Germinal center (tissue), 1 donor: ENCODE measurements around the gene PTPRU.

Experiments used
- DNase-seq: peaks from one replicate; pipeline ENCODE4 v3.0.0; 2012; ENCODE audit warnings: mixed read lengths, low spot score

PTPRU gene

DNA sequence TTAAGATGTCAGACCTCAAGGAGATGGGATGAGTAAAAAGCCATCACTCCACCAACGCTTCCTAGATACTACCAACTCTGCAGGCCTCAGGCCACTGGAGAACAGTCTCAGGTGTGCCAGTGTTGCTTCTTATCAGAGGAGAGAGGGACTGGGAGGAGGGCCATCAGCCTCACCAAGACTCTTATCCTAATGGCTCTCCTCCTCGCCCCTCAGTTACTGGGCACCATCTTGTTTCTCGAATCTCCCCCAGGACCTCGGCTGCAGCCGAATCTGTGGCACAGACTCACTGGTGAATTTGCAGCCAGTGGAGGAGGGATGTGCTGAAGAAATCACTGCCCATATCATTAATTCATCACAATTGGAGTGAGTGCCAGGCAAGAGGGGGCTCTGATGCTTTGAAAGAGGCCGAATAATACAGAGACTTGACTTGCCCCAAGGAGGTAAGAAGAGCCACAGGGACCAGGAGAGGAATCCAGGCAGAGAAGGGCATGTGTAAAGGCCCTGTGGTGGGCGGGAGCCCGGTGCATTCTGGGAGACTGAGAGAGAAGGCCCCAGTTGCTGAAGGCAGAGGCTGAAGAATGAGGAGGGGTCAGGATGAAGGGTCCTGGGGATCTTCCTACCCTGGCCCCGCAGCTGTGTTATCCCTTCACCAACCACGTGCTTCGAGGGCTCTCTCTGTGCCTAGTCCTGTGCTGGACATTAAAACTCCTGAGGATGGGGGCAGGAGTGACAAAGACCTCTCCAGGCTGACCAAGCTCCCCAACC, 129.8 kb downstream of the PTPRU start:
- DNase-seq: no peak

DNA sequence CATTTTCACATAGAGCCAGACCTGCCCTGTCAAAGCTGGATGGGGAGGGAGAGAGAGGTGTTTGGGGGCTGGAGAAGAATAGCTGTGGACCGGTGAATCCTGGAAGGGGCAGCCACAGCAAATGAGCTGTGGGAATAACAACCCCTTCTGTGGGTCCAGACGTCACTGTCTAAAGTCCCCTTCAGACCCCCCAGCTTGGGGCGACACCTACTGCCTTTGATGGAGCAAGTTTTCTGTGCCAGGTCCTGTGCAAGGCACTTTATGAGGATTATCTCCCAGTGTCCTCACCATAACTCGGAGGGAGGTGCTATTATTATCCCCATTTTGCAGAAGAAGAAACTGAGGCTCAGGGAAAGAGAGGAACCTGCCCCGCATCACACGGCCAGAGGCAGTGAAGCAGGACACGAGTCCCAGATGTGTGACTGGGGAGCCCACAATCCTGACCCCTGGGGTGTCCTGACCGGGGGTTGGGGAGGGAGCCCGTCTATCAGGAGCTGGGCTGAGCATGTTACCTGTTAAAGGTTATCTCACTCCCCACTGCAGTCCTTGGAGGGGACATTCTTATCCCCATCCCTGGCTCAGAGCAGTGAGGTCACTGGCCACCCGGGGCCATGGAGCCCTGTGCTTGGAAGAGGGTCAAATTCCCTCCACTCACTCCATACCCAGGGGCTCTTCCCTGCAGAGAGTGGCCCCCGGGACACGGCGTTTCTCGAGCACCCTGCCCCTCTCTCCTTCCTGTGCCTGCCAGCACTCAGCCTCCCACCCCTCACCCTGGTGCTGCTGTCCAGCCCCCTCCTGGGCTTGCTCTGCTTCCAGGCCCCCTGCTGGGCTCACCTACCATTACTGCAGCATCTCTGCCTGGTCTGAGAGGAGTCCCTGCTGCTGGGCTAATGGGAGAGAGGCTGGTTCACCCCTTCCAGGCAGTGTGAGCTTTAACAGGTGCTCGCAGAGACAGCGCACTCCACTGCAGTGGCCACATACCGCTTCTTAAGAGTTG, 132.9 kb downstream of the PTPRU start:
- no peak for DNase-seq

DNA sequence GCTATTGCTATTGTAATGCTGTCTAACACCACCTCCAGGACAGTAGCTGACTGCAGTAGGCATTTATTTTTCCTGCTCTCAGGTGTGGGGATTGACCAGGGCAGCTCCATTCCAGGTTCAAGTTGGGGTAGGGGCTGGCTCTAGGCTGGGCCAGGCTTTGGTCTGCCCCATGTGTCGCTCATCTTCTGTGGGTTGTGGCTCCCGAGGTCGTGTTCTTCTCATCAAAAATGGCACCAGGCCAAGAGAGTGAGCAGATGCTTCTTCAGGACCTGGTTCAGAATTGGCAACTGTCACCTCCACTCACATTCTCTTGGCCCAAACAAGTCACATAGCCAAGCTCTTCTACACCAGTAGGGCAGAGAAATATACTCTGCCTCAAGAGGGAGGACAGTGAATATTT, 133.7 kb downstream of the PTPRU start:
- no peak for DNase-seq

DNA sequence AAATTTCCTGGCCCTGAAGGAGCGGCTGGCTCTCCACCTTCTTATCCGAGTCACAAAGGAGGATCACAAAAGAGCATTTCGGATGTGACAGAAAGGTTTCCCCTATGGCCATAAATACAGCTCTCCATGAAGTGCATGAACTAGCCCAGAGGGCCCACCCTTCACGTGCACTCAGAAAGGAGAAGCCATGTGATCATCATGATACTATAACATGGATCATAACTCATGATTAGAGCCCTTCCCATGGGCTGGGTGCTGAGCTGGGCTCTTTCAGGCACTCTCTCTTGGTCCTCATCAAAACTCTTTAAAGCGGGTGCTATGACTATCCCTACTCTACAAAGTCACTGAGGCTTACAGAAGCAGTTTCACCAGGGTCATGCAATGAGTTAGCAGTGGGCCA, 135.0 kb downstream of the PTPRU start:
- DNase-seq: no peak

DNA sequence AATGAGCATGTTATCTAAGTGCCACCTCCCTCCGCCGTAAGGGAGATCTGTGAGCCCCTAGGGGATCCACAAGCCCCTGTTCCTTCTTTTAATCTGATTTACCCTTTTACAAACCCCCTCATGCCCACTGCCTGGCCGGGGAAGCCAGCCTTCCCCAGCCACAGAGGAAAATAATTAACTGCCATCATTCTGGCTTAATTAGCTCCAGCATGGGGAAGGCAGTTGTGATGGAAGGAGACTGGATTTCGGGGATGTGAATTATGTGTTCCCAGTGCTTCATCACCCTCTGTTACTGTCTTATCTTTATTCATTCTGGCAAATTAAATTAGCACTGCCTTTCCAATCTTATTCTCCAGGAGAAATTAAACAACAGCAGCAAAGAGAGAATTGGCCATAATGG, 135.8 kb downstream of the PTPRU start:
- DNase-seq: no peak
